Cardiac fibroblast (primary cell): ENCODE data around the gene IMMP2L.

Source experiments
- DNase-seq, 2 donors: peaks; one replicate each; pipeline versions ENCODE4 v3.0.0 to v3.0.0-alpha.2; 2010; ENCODE audit warnings: low read depth in 2 of 2
- H3K4me3 ChIP-seq, 2 donors: replicated peaks in 1 of 2; 1 replicate in 1 of 2; 2 replicates in 1 of 2; pipeline ENCODE4 v1.5.1; 2011; ENCODE audit warnings: low read depth in 2 of 2, low read length in 2 of 2, mild to moderate bottlenecking in 2 of 2, moderate library complexity in 1 of 2
- TF ChIP-seq, protein P1 (sequence below): IDR thresholded peaks from one replicate; pipeline ENCODE4 v1.5.1; 2011; ENCODE audit warnings: low read depth, mild to moderate bottlenecking, low read length, inconsistent platforms

Gene IMMP2L

DNA sequence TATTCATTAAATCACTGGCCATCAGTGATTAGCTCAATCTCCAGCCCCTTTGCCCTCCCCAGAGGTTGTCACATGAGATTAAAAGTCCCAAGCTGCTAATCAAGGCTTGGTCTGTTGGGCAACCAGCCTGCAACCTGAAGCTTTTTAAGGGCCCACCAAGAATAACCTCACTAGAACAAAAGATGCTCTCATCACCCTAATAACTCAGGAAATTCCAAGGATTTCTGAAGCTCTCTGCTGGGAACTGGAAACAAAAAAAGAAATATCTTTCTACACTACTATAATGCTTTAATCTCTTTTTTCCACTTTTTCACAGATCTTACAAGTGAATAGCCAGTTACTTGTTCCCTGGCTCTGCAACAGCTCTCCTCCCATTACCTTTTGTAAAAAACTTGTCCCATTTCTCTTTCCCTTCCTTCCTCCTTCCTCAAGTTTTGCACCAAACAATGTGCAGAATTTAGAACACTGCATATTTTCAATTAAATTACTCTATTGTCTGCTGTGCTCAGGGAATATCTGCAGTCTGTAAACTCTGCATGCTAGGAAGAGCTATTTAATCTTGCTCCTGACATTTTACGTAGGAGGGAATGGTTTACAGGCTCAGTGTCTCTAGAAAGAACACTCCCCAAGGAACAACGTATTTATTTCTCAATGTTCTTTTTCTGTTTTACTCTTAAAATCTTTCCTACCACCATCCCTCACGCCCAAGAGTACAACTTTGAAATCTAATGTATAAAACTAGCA is 169.1 kb downstream of the IMMP2L start:
- H3K4me3 ChIP-seq, result no peak overlapping the region
- peak; percentile 57 to 86 for DNase-seq
- TF ChIP-seq, protein P1, sequence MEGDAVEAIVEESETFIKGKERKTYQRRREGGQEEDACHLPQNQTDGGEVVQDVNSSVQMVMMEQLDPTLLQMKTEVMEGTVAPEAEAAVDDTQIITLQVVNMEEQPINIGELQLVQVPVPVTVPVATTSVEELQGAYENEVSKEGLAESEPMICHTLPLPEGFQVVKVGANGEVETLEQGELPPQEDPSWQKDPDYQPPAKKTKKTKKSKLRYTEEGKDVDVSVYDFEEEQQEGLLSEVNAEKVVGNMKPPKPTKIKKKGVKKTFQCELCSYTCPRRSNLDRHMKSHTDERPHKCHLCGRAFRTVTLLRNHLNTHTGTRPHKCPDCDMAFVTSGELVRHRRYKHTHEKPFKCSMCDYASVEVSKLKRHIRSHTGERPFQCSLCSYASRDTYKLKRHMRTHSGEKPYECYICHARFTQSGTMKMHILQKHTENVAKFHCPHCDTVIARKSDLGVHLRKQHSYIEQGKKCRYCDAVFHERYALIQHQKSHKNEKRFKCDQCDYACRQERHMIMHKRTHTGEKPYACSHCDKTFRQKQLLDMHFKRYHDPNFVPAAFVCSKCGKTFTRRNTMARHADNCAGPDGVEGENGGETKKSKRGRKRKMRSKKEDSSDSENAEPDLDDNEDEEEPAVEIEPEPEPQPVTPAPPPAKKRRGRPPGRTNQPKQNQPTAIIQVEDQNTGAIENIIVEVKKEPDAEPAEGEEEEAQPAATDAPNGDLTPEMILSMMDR, result no peak

DNA sequence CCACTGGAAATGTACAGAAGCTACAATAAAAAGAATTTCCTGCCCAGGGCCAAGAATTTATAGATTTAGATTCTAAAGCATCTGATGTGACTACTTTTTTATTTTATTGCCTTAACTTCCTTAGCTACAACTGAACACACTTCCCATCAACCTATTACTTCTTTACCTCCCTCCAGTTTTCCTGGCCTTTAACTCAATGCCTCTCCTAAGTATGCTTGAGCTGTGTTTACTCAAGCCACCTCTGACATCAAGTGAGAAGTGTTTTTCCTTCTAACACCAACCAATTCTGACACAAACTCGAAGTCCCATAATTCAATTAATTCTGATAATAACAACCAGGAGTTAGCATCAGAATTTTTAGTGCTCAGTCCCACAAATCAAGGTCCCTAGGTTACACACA is 170.0 kb downstream of the IMMP2L start:
- no peak overlapping the region for H3K4me3 ChIP-seq
- TF ChIP-seq, protein P1, result no peak
- peak in 1 of 2 donors; percentile 7 for DNase-seq

DNA sequence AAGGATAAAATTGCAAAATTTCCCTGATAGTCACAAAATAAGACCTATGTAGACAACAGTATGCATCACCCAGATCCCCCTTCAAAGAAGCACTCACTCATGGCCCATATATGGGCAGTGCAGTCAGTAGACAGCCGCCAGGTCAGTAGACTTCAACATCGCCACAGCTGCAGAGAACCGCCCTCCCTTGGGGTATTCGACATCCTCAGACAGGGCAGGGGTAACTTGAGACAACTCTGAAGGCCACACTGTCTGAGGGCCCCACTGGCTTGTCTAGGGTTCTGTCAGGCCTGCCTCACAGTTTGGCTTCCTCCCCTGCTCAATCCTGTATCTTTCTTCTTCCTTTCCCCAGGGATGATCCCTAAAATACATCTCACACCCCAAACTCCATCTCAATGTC is 172.3 kb downstream of the IMMP2L start:
- DNase-seq, result no peak
- H3K4me3 ChIP-seq, result no peak overlapping the region
- TF ChIP-seq, protein P1, result no peak

DNA sequence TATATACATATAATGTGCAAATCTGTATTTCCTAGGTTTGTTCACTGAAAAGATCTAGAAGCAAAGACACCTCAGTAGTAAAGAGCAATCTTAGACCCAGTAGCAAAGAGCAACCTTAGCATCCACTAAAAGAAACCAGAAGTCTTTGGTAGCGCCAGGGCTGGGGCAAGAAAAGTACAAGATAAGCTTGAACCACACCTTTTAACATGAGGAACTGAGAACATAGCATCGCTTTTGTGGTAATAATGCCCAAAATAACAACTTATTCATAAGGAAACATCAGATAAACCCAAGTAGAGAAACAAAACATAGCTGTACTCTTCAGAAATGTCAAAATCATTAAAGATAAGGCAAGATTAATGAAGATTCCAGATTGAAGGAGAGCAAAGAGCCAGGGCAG is 173.4 kb downstream of the IMMP2L start:
- no peak overlapping the region for H3K4me3 ChIP-seq
- TF ChIP-seq, protein P1, result no peak
- DNase-seq, result no peak

DNA sequence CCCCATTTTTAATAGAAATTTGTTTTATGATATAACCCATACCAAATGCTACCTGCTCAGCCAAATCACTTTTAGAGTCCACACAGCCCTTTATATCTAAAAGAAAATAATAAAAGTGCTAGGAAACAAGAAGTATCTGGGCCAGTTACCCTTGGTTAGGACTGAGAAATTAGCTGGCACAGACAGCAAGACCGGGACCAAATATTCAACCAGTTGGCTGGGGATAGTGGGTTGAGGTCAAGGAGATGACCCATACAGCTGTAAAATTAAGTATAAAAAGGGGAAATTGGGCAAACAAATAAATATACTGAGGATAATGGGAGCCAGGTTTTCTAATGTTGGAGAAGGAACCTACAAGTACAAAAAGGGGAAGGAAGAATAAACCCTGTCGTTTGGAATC is 174.3 kb downstream of the IMMP2L start:
- TF ChIP-seq, protein P1, result no peak
- no peak for DNase-seq
- no peak overlapping the region for H3K4me3 ChIP-seq

DNA sequence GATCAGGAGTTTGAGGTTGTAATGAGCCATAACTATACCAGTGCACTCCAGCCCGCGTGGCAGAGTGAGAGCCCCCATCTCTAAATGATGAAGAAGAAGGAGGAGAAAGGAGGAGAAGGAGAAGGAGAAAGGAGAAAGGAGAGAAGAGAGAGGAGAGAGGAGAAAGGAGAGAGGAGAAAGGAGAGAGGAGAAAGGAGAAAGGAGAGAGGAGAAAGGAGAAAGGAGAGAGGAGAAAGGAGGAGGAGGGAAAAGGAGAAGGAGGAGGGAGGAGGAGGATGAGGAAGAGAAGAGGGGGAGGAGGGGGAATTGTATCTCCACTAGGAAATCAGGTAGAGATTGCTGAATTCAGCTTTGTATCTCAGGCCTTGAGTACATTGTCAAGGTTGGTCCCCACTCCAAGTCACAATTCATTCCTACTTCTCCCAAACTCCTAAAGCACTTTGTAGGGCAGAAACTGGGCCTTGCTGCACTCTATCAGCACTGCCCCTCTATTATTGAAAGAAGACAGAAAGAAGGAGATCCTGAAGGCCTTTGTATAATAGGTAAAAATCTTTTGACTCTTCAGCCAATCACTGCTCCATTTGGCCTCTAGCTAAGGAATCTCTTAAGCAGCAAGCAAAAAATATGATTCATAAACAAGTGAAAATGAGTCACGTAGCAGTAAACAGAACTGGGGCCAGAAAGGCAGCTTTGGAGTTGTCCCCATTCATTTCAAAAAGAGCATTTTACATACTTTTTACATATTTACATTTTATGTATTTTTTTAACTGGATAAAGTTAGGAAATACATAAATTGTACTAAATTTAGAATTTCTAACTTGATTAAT is 178.0 kb downstream of the IMMP2L start:
- TF ChIP-seq, protein P1, result no peak
- peak; percentile 56 to 76 for DNase-seq
- H3K4me3 ChIP-seq, result no peak overlapping the region
